ENCODE data around the gene PRRC2C.
"Not testable (repeated sequence)": the region's sequence is repeated elsewhere in the genome, so short reads cannot be mapped to it uniquely, and the experiment has no call there.

The PRRC2C gene

DNA sequence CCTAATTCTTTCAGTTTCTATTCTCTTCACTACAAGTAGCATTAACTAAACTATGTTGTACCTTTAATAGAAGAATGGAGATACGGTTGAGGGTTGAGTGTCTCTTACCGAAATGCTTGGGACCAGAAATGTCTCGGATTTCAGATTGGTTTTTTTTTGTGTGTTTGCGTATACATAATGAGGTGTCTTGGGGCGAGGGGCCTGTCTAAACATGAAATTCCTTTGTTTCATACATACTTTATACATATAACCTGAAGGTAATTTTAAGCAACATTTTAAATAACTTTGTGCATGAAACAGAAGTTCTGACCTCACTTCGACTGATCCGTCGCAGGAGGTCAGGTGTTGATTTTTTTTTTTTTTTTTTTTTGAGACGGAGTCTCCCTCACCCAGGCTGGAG, 100.4 kb downstream of the PRRC2C start:
- no peak for DNase-seq (ENCODE audit: low read depth in 2 of 2)

DNA sequence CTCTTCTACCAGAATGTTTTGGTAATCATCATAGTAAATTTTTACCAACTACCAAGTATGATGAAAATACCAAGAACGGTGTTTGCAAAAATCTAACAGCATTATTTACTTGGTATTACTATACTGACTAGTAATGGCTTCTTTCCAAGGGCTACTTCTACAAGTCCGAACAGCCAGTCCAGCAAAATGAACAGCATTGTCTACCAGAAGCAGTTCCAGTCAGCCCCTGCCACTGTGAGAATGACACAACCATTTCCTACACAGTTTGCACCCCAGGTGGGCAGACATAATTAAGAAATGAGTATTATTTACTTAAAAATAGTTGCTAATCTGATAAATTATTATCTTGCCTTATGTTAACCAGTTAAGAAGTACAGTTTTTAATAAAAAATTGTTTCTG, 102.9 kb downstream of the PRRC2C start:
- DNase-seq (ENCODE audit: low read depth in 2 of 2) = no peak

- DNase-seq (ENCODE audit: low read depth in 2 of 2) = no peak
These were observed 104.7 kb downstream of the PRRC2C start for GRCh38 chr1:171590022-171590421.

GRCh38 chr1:171595324-171595723, 110.0 kb downstream of the PRRC2C start:
- DNase-seq (ENCODE audit: low read depth in 2 of 2) = no peak

- DNase-seq (ENCODE audit: low read depth in 2 of 2) = no peak
These were observed 110.8 kb downstream of the PRRC2C start for GRCh38 chr1:171596119-171596518.

DNA sequence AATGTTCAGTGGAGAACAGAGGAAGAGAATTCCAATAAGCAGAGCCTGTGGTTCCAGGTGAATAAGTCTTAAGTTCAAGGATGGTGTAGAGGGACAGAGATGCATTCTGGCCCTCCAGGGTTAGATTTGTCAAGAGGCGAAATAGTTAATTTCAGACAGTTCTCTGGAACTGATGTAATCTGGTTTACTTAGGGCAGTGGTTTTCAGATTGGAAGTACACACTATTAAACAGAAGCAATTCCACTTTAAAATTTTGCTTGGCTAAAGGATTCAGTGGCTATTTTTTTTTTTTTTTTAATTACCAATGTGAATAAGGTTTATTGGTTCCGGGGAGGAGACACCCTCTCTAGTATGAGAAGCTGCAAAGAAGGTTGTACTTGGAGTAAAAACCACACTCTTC, 111.4 kb downstream of the PRRC2C start:
- DNase-seq (ENCODE audit: low read depth in 2 of 2) = no peak

- DNase-seq (ENCODE audit: low read depth in 2 of 2) = no peak
These were observed 111.9 kb downstream of the PRRC2C start for GRCh38 chr1:171597203-171597602.

DNA sequence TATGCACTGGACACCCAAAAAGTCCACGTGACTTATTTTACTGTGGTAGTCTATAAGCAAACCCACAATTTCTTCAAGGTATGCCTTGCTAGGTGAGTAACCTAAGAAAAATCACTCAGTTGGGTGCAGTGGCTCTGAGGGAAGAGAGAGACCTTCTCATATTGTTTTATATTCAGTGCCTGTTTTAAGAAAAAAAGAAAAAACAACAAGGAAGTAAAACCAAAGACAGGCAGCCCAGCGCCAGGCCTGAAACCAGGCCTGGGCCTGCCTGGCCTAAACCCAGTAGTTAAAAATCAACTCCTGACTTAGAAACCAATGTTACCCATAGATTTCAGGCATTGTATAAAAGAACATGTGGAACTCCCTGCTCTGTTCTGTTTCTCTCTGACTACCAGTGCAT, 115.0 kb downstream of the PRRC2C start:
- DNase-seq (ENCODE audit: low read depth in 2 of 2) = not testable (repeated sequence)

- DNase-seq (ENCODE audit: low read depth in 2 of 2) = no peak
These were observed 115.5 kb downstream of the PRRC2C start for GRCh38 chr1:171600862-171601261.

- DNase-seq (ENCODE audit: low read depth in 2 of 2) = not testable (repeated sequence)
These were observed 117.7 kb downstream of the PRRC2C start for GRCh38 chr1:171603042-171603441.

DNA sequence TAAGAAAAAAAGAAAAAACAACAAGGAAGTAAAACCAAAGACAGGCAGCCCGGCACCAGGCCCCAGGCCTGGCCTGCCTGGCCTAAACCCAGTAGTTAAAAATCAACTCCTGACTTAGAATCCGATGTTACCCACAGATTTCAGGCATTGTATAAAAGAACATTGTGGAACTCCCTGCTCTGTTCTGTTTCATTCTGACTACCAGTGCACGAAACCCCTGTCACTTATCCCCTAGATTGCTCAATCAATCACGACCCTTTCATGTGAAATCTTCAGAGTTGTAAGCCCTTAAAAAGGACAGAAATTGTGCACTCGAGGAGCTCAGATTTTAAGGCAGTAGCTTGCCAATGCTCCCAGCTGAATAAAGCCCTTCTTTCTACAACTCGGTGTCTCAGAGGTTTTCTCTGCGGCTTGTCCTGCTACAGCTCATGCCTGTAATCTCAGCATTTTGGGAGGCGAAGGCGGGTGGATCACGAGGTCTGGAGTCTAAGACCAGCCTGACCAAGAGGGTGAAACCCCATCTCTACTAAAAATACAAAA, 121.1 kb downstream of the PRRC2C start:
- DNase-seq (ENCODE audit: low read depth in 2 of 2) = no peak

DNA sequence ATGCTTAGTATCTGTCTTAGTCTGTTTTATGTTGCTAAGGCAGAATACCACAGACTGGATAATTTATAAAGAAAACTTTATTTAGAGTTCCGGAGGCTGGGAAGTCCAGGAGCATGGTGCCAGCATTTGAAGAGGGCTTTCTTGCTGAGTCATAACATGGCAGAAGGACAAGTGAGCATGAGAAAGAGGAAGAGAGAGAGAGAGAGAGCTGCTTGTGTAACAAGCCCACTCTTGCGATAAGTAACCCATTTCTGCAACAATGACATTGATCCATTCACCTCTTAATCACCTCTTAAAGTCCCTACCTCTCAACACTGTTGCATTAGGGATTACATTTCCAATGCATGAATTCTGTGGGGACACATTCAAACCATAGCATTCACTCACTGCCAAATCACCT, 125.1 kb downstream of the PRRC2C start:
- DNase-seq (ENCODE audit: low read depth in 2 of 2) = no peak

DNA sequence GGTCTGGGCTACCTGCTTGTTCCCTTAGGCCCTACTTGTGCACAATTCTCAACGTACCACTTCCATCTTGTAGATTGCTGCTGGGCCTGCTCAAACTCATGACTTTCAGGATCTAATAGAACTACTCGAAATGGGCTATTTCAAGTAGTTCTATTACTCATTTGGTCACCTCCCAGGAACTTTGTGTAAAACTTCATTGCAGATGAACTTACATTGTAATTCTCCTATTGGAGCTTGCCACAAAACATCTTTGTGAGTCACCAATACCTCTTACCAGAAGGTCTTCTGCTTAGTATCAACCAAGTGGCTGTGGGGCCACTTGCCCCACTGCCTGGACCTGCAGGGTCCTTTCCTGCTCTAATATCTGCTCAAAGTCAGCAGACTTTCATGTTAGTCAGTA, 126.0 kb downstream of the PRRC2C start:
- DNase-seq (ENCODE audit: low read depth in 2 of 2) = no peak

DNA sequence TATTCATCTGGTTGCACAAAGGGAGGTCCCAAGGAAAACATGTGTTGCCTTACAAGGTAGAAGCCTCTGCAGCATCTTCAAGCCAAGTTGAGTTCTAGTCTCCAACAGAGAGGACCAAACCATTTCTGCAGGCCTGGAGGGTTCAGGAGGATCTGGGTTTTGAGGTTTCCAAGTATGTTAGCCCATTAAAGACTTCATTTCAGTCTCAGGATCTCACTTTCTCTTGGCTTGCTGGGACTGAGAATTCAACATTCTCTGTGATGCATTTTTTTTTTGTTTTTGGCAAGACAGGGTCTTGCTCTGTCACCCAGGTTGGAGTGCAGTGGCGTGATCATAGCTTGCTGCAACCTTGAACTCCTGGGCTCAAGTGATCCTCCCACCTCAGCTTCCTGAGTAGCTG, 128.0 kb downstream of the PRRC2C start:
- no peak for DNase-seq (ENCODE audit: low read depth in 2 of 2)

GRCh38 chr1:171615122-171615906, 130.0 kb downstream of the PRRC2C start:
- DNase-seq (ENCODE audit: low read depth in 2 of 2) = not testable (repeated sequence)

GRCh38 chr1:171616586-171616985, 131.3 kb downstream of the PRRC2C start:
- no peak for DNase-seq (ENCODE audit: low read depth in 2 of 2)

DNA sequence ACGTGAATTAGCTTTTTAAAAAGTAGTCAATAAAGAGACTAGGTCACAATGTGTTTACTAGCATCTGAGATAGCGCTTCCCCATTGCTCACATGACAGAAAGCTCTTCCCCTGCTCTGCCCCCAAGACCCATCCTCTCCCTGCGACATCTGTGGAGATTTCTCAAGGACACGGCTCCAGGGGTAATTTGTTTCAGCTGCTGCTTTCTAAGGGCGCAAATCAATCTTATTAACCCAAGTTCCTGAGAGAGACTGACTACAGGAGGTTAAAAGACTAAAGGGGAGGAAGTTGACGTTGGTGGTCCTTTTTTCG, 136.8 kb downstream of the PRRC2C start, which contains the start of gene MYOCOS:
Gene MYOCOS, plus strand, starts transcription at position 92 of the 311 bp plus-strand sequence. CDS start 1,641 bp downstream, outside the sequence.
- no peak for DNase-seq (ENCODE audit: low read depth in 2 of 2)

DNA sequence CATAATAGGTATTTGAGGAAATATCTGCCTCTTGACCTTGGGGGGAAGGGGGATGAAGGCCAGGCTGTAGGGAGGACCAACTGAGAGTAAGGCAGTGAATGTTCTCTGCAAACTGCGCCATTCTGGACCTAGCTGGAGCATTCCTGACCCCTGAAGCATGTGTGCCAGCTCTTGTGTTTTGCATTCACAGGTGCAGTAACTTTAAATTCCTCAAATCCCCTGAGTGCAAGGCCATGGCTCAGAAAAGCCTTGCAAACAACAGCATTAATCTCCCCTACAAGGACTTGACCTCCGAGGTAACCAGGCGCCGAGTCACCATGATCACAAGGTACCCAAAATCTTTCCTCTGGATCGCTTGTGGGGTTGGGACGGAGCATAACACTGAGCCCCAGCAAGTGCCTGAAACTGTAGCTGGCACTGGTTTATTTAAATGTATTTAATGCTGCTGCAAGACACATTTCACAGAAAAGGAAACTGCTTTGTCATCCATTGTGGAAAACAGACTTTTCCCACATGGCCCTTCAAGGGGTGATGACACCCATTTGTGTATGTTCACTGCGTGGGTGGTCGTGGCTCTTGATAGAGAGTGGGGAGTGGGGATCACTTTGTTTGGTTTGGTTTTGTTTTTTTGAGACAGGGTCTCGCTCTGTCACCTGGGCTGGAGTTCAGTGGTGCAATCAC, 138.5 kb downstream of the PRRC2C start:
- DNase-seq (ENCODE audit: low read depth in 2 of 2) = no peak

DNA sequence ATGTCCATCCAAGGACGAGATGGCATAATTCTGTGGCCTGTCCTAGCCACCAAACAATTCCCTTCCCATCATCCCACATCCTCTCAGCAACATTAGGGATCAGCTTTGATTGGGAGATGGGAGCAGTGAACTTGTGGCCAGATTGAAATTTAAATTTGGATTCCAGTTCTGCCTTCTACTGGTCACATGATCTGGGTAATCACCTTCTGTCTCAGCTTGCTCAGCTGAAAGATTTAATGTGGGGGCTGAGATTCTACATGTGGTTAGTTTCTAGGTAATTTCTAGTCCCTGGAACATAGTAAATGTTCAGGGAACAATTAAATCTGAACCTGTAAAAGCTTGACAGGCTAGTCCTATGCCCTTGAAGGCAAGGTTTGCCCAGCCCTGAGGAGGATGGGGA, 139.9 kb downstream of the PRRC2C start:
- DNase-seq (ENCODE audit: low read depth in 2 of 2) = no peak

DNA sequence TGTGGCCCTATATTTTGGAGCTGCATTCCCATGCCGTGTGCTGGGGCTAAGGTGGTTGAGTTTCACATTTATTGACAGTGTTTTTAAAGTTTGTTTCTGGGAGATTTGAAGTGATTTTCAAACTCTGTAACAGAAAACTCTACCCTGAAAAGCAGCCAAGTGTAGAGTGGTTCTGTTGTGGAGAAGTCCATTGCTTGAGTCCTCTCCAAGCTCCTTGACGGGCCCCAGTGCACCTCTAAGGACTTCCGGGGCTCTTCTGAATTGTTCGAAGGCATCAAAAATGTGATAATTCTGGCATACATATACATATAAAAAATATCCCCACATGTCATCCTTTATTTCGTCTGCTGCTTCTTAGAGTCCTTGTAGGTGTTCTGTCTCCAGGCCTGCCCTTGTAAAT, 141.7 kb downstream of the PRRC2C start:
- no peak for DNase-seq (ENCODE audit: low read depth in 2 of 2)

DNA sequence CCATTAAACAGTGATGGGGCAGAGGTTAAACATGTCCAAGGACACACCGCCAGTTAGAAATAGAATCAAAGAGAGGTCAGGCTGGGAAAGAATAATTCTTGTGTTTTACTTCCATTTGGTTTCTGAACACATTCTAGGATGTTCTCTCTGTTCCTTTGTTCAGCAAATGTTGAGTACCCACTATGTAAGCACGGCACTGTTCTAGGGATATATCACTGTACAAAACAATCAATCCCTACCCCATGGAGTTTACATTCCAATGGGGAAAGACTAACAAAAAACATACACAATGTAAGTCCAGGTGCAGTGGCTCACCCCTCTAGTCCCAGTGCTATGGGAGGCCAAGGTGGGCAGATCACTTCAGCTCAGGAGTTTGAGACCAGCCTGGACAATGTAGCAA, 142.9 kb downstream of the PRRC2C start:
- no peak for DNase-seq (ENCODE audit: low read depth in 2 of 2)

GRCh38 chr1:171635661-171636060, 150.3 kb downstream of the PRRC2C start:
- no peak for DNase-seq (ENCODE audit: low read depth in 2 of 2)

GRCh38 chr1:171636141-171636540, 150.8 kb downstream of the PRRC2C start:
- DNase-seq (ENCODE audit: low read depth in 2 of 2) = no peak

Data from stimulated activated CD4-positive, alpha-beta T cell treated with anti-CD3 and anti-CD28 coated beads, Interleukin-15, amount 100 ng/mL, for 48 hours (primary cell).